ENCODE data around the gene CPNE4. TPM values are rescaled to one million over a fixed set of nuclear protein-coding genes. Genes with fewer than 3 reads are reported as not detected.
A peak's percentile ranks its signal among the peaks of the same experiment; 100 is the strongest.

CPNE4 gene
- total RNA-seq, 1 donor from 2014 or later = 0.20 TPM

- no peak for DNase-seq (ENCODE audit: low spot score in 2 of 2, unreplicated experiment in 2 of 2)
- H3K36me3 Mint-ChIP-seq = no peaks in the 10 kb centered on the region
- H3K9me3 Mint-ChIP-seq = no peaks in the 10 kb centered on the region
- H3K4me3 Mint-ChIP-seq = no peak overlapping the region
- no peak for TF ChIP-seq CTCF (IDR thresholded peaks at IDR 0.05; ENCODE audit: unreplicated experiment)
- no peak overlapping the region for H3K27ac Mint-ChIP-seq
- H3K4me1 Mint-ChIP-seq = peaks cover 6% of the 10 kb centered on the region
- H3K27me3 Mint-ChIP-seq (ENCODE audit: low read depth) = peaks cover 84% of the 10 kb centered on the region
Measured at GRCh38 chr3:132032959-132033358, 1.9 kb downstream of the CPNE4 start.

GRCh38 chr3:132029182-132029902 lies 5.5 kb downstream of the CPNE4 start:
- Mint-ChIP-seq H3K27me3 (ENCODE audit: low read depth) (peaks cover 59% of the 10 kb centered on the region), H3K27ac (no peak overlapping the region)
- peak; percentile 74 for TF ChIP-seq CTCF (IDR thresholded peaks at IDR 0.05; ENCODE audit: unreplicated experiment)

GRCh38 chr3:132022914-132023313 lies 11.9 kb downstream of the CPNE4 start:
- Mint-ChIP-seq H3K27ac (no peak overlapping the region), H3K9me3 (no peaks in the 10 kb centered on the region), H3K4me3 (no peak overlapping the region), H3K36me3 (no peaks in the 10 kb centered on the region), H3K4me1 (no peaks in the 10 kb centered on the region), H3K27me3 (ENCODE audit: low read depth) (peaks cover 45% of the 10 kb centered on the region)
- no peak for DNase-seq (ENCODE audit: low spot score in 2 of 2, unreplicated experiment in 2 of 2)
- no peak for TF ChIP-seq CTCF (IDR thresholded peaks at IDR 0.05; ENCODE audit: unreplicated experiment)

More at GRCh38 chr3:132029182-132029902, 5.5 kb downstream of the CPNE4 start:
- Mint-ChIP-seq H3K4me1 (peaks cover 2% of the 10 kb centered on the region), H3K36me3 (no peaks in the 10 kb centered on the region), H3K4me3 (no peak overlapping the region), H3K9me3 (no peaks in the 10 kb centered on the region)
- DNase-seq (ENCODE audit: low spot score in 2 of 2, unreplicated experiment in 2 of 2) = peak; percentile 79 to 87

- no peaks in the 10 kb centered on the region for H3K36me3 Mint-ChIP-seq
- no peaks in the 10 kb centered on the region for H3K9me3 Mint-ChIP-seq
- H3K4me3 Mint-ChIP-seq = no peak overlapping the region
- DNase-seq (ENCODE audit: low spot score in 2 of 2, unreplicated experiment in 2 of 2) = no peak
- no peak for TF ChIP-seq CTCF (IDR thresholded peaks at IDR 0.05; ENCODE audit: unreplicated experiment)
- H3K27me3 Mint-ChIP-seq (ENCODE audit: low read depth) = peaks cover 55% of the 10 kb centered on the region
- H3K27ac Mint-ChIP-seq = no peak overlapping the region
- H3K4me1 Mint-ChIP-seq = no peaks in the 10 kb centered on the region
Measured at GRCh38 chr3:132020058-132020457, 14.8 kb downstream of the CPNE4 start.

GRCh38 chr3:132017137-132017536 lies 17.7 kb downstream of the CPNE4 start:
- no peak overlapping the region for H3K4me3 Mint-ChIP-seq
- TF ChIP-seq CTCF (IDR thresholded peaks at IDR 0.05; ENCODE audit: unreplicated experiment) = no peak
- H3K4me1 Mint-ChIP-seq = no peaks in the 10 kb centered on the region
- no peak overlapping the region for H3K27ac Mint-ChIP-seq
- no peaks in the 10 kb centered on the region for H3K9me3 Mint-ChIP-seq
- DNase-seq (ENCODE audit: low spot score in 2 of 2, unreplicated experiment in 2 of 2) = no peak
- no peaks in the 10 kb centered on the region for H3K36me3 Mint-ChIP-seq
- peaks cover 44% of the 10 kb centered on the region for H3K27me3 Mint-ChIP-seq (ENCODE audit: low read depth)
